ENCODE data around the gene CKS1B.
A peak's percentile ranks its signal among the peaks of the same experiment; 100 is the strongest.
"Not testable (repeated sequence)": the region's sequence is repeated elsewhere in the genome, so short reads cannot be mapped to it uniquely, and the experiment has no call there.

CKS1B gene

DNA sequence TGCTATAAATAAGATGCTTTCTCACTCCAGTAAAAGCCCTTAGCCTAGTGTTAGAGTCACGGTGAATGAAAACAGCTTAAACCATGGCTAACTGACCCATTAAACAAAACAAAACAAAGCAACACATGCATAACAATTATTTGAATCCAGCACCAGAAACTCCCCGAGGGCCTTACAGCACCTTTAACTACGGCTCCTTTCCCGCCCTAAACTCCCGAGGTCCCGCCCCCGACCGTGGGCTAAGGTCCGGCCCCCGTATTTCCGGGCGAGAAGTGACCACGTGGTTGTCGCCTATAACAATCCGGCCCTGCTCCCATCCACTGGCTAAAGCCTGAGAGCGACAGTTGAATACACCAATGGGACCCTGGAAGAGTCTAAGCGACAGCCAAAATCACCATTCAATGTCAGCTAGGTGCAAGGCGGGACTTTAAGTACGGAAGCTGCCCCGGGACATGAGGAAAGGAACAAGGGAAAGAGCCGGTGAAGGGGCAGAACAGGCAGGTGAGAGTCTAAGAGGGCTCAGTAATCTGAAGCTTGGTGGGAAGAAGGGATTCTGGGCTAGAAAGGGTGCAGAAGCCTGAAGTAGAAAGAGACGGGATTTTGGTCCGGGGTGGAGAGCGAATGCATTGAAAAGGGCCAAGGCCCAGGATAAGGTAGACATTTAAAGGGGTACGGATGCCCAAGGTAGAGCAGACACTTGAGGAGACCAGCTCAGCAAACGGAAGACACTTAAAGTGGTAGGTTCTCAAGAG, 8.6 kb downstream of the CKS1B start, which contains the start of gene FLAD1:
Gene FLAD1 (plus strand): TSS at position 448 of the 752 bp plus-strand sequence. CDS start 351 bp downstream, outside the sequence.
- DNase-seq: peak; percentile 60 to 99 (median 95)

DNA sequence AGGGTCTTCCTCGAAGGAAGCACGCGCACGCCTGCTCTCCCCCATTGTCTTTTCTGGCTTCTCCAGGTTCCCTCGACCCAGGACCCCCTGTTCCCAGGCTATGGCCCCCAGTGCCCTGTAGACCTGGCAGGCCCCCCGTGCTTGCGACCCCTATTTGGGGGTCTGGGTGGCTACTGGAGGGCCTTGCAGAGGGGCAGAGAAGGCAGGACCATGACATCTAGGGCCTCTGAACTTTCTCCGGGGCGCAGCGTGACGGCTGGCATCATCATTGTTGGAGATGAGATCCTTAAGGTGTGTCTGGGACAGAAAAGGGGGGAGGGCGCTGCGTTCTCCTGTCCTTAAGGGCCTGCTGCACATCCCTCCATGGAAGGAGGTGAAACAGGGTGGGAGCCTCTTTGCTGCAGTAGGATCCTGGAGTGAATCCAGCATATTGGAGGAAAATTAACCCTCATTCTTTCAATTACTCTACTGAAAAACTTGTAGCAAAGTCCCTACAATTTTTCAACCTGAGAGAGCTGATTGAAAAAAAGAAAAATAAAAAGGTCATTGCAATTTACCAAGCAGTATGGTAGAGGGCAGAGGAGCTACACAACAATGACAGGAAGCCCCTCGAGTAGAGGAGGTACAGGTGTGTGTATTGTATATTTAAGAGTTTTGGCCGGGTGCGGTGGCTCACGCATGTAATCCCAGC, 9.4 kb downstream of the CKS1B start:
- DNase-seq: no peak

DNA sequence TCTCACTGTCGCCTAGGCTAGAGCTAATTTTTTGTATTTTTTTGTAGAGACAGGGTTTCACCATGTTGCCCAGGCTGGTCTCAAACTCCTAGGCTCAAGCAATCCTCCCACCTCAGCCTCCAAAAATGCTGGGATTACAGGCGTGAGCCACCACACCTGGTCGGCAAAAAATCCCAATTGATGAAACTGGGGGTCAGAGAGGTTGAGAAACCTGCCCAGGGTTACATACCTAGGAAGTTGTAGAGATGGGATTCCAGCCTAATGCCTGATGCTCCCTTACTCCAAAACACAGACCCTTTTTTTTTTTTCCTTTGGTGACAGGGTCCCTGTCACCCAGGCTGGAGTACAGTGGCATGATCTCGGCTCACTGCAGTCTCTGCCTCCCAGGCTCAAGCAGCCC, 12.3 kb downstream of the CKS1B start:
- not testable (repeated sequence) for DNase-seq

DNA sequence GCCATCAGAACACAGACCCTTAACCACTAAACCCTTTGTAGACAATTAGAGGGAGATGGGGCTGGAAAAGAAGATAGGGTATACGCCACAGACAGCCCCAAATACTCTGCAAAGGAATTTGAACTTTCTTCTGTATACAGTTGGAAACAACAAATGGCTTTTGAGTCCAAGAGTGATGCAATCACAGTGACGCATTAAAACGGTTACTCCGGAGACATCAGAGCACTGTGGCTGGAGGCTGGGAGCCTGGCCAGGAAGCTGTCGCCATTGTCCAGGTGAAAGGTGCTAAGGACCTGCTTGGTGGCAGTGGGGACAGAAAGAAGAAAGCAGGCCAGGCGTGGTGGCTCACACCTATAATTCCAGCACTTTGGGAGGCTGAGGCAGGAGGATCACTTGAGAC, 12.8 kb downstream of the CKS1B start:
- no peak for DNase-seq

DNA sequence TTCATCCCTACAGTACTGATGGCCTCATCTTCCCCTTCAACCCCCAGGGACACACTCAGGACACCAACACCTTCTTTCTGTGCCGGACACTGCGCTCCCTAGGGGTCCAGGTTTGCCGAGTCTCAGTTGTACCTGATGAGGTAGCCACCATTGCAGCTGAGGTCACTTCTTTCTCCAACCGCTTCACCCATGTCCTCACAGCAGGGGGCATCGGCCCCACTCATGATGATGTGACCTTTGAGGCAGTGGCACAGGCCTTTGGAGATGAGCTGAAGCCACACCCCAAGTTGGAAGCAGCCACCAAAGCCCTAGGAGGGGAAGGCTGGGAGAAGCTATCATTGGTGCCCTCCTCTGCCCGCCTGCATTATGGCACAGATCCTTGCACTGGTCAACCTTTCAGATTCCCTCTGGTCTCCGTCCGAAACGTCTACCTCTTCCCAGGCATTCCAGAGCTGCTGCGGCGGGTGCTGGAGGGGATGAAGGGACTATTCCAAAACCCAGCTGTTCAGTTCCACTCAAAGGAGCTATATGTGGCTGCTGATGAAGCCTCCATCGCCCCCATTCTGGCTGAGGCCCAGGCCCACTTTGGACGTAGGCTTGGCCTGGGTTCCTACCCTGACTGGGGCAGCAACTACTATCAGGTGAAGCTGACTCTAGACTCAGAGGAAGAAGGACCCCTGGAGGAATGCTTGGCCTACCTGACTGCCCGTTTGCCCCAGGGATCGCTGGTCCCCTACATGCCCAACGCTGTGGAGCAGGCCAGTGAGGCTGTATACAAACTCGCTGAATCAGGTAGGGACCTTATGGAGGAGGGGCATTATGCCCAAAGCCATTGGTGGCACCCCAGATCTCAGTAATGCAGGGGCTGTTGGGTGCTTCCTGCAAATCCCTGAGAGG, 13.8 kb downstream of the CKS1B start:
- no peak for DNase-seq

DNA sequence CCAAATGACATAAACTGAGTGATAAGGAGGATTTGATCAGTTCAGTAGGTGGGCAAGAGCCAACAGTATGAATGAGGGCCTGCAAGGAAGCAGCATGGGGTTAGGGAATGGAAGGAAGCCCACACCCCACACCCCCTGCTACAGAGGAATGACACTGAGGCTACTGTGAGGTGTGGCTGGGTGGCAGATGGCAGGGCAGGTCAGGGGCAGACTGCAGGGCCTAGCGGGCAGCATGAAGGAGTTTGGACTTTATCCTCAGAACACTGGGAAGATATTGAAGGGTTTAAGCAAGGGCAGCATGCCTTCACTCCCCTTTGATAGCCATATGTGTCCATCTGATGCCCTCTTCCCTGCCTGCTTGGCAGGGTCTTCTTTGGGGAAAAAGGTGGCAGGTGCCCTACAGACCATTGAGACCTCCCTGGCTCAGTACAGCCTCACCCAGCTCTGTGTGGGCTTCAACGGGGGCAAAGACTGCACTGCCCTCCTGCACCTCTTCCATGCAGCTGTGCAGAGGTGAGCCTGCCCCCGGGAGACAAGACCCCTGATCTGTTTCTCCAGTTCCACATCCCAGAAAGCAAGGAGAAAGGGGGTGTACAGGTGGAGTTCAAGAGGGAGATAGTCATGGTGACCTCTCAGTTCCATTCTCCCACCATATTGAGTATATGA, 14.8 kb downstream of the CKS1B start:
- DNase-seq: no peak

DNA sequence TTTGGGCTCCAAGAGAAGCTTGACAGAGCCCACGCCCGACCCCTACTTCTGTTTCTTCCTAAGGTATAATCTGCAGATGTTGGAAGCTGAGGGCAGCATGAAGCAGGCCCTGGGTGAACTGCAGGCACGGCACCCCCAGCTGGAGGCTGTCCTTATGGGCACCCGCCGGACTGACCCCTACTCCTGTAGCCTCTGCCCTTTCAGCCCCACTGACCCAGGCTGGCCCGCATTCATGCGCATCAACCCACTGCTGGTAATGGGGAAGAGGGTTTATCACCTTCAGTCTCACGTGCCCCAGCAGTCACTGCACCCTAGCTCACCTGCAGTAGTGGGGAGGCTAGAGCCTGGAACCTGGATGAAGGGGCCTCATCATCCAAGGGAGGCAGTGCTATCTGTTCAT, 15.8 kb downstream of the CKS1B start:
- DNase-seq: no peak

DNA sequence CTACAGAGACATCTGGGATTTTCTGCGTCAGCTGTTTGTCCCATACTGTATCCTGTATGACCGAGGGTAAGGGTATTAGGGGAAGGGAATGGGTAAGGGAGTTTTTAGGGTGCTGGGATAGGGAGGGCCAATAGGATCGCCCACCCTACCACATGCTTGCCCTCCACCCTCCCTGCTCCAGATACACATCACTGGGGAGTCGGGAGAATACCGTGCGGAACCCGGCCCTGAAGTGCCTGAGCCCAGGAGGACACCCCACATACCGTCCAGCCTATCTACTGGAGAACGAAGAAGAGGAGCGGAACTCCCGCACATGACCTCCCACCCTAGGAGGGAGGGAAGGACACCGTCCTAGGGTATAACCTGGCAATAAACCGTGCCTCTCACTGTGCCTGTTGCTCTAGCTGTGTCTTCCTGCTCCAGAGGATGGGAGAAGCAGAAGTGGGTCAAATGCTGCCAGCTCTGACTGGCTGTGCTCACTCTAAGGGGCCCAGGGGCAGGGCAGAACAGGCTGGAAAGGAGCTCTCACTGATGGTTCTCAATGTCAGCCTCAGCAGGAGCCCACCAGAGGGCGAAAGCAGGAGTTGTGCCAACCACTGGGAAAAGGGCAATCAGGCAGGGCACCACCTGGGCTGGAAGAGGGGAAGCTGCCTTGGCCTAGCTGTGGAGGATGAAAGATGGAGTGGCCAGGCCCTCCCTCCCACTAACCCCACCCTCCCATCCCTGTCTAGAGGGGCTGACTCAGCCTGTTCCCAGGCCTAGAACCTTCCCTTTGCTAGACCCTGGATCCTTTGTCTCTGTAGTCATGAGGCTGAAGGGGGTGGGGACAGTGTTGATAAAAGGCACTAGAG, 18.5 kb downstream of the CKS1B start:
- no peak for DNase-seq

DNA sequence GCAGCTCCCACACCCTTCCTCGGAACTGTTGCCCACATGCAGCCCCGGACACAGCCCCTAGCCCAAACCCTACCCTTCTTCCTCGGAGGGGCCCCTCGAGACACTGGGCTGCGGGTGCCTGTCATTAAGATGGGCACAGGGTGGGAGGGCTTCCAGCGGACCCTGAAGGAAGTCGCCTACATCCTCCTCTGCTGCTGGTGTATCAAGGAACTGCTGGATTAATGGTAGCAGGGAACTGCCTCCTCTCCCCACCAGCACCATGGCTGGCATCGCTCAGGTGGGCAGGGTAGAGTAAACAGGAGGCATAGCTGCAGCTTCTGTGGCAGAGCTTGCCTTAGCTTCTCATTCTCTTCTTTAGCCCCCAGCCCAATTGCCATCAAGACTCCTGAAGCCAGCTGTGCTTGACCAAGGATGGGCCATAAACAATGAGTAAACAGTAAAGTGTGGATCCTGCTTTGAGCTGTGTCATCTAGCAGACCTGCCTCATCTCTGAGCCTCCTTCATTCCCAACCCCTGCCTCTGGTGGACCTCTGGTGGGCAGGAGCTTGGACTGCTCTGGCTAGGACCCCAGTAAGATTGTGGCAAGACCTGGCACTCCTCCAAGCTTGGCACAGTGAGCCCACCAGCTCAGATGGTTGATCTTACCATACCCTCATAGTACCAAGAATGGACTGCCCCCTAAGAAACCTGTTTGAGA, 19.2 kb downstream of the CKS1B start, which contains the start of gene LENEP:
Gene LENEP (plus strand): TSS at position 15 of the 697 bp plus-strand sequence. CDS start 22 bp downstream, at position 37.
- no peak for DNase-seq

DNA sequence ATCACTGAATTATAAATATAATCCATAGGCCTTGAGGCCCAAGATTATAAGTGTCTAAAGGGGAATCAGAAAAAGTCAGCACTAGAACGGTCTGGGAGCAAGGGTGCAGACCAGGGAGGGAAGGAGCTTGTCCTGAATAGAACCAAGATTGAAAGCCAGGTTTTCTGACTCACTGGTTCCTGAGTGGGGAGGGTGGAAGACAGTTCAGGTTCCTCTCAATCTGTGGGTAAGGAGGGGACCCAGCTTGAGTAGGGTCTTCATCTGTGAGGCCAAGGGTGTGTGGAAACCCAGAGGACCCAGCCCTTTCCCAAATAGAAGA, 19.7 kb downstream of the CKS1B start:
- no peak for DNase-seq

DNA sequence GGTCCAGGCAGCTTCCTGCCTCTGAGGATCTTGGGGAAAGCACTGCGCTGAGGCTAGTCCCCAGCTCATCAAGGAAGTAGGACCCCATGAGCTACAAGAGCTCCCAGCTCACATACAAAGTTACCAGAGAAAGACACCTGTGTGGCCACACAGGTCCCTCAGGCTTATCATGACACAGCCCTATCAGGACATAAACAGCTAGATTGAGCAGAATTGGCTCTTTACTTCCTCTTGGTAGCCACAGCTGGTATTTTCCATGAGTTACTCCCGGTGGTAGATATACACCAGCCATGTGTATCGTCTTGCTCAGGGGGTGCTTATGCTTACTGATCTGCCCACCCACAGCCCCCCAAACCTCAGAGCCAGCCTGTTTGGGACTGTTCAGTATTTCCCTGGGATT, 20.1 kb downstream of the CKS1B start:
- DNase-seq: no peak

DNA sequence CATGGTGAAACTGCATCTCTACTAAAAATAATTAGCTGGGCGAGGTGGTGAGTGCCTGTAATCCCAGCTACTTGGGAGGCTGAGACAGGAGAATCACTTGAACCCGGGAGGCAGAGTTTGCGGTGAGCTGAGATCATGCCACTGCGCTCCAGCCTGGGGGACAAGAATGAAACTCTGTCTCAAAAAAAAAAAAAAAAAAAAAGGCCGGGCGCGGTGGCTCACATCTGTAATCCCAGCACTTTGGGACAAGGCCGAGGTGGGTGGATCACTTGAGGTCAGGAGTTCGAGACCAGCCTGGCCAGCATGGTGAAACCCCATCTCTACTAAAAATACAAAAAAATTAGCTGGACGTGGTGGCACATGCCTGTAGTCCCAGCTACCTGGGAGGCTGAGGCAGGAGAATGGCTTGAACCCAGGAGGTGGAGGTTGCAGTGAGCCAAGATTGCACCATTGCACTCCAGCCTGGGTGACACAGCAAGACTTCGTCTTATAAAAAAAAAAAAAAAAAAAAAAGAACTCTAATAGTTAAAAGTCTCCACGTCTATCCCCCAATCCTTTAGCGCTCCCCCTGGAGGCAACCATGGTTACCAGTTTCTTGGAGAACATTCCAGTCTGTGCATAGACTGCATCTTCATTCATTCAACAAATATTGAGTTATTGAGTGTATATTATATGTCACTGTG, 21.0 kb downstream of the CKS1B start:
- DNase-seq: peak in 7 of 58 donors; percentile 7 to 29 (median 16)

DNA sequence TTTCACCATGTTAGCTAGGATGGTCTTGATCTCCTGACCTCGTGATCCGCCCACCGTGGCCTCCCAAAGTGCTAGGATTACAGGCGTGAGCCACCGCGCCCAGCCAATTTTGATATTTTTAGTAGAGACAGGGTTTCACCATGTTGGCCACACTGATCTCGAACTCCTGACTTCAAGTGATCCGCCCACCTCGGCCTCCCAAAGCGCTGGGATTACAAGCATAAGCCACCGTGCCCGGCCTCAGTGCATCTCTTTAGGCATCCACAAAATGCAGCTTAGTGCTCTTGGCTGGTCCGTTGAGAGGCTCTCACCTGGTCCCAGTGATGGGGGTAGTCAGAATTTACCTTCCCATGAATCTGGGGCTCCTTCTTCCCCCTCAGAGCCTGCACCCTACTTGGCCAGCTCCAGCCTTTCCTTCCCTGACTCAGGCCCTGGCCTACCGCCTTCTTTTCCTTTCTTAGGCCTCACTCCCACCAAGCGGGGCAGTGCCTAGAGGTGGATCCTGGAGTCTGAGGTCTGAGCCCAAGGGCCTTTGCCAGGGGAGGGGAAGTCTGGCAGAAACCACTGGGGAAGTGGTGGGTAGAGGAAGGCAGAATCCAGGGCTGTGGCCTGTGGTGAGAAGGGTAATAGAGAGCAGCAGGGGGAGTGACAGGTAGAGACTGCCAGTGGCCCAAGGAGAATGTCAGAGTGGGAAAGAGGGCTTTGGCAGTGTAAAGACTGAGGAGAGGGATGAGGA, 22.7 kb downstream of the CKS1B start:
- no peak for DNase-seq

DNA sequence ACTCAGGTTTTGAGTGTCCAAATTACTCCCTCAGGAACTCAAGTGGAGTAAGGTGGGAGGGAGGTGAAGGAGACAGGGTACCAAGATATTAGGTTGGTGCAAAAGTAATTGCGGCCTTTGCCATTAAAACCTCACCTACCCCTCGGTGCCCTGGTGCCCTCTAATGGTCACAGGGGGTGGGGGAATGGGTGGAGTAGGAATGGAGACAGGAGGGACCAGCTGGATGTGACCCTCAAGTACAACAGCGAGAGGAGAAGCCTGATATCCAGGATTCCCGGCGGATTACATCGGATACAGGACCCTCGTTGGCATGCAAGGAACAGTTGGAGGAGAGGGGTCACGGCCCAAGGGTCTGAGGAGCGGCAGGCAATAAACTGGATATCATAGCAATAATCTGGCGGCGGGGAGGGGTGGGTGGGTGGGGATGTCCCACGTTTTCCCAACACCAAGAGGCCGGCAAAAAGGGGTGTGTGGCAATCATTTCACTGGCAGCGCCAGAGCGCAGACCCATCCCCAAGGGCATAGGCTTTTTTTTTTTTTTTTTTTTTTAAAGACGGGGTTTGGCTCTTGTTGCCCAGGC, 23.8 kb downstream of the CKS1B start:
- no peak for DNase-seq

DNA sequence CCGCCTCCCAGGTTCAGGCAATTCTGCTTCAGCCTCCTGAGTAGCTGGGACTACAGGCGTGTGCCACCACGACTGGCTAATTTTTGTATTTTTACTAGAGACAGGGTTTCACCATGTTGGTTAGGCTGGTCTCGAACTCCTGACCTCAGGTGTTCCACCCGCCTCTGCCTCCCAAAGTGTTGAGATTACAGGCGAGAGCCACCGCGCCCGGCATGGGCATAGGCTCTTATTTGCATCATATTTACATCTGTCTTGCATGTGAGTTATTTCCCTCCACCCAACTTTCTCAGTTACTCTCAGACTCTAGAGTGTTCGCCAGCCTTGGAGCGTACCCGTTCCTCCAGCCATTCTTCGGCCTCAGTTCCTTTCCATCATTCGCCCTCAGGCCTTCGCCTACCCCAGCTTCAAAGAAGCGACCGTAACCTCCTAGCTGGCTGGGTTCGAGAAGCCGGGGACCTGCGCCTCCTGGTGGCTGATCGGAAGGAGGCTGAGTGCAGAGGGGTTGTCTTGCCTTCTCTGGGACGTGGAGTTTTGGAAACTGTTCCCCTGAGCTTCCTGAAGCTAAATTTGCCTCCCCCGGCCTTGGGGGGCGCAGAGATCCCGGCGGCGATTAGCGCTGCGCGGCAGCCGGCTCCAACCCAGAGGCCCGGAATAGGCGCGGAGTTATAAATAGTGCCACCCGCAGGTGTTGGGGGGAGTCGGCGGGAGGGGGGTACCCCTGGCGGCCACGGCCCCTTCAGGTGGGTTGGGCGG, 24.5 kb downstream of the CKS1B start:
- DNase-seq: peak in 47 of 58 donors; percentile 5 to 77 (median 37)

DNA sequence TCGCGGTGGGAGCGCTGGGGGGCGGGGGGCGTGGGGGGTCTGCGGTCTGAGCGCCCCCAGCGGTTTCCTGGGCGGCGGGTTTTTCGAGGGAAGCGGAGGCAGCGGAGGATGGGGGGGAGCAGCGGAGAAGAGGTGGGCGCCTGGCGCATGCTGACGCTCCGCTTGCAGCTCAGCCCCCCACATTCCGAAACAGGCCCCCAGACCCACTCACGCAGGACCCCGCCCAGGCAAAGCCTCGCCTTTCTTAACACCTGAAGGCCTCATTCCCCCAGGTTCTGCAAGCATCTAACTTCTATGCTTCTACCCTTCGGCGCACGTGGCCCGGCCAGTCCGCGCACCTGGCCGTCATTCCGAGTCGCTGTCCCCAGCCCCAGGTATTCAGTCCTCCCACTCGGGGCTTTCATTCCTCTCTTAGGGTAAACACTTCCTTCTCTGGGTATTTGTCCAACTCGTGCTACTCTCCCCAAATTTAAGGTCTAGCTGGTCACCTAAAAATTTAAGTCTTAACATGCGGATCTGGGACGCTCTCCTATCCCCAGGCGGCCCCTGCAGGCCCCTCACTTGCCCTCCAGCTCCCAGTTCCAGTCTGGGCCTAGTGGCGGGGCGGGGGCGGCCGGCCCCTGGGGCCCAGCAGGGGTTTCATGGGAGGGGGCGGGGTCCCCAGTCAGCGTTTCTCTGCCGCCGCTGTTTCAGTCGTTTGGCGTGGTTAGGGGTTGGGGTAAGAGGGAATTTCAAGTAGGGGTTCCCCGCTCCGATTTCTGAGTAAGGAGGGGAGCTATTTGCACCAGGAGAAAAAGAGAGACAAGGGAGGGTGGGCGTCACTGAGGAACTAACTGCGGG, 25.3 kb downstream of the CKS1B start:
- peak in 2 of 58 donors; percentile 52 to 53 for DNase-seq
